GM19467 (cell line): ENCODE measurements around the gene SFT2D1.

Experiments used
- ATAC-seq: cut with Tn5 transposase; IDR thresholded peaks from one replicate; pipeline ENCODE4 v1.9.1; 2021; ENCODE audit warnings: mild to moderate bottlenecking, moderate library complexity; ENCODE audit not compliant: unreplicated experiment

SFT2D1 gene

GRCh38 chr6:166335378-166336302 is 6.7 kb downstream of the SFT2D1 start:
- peak; percentile 34 for ATAC-seq

GRCh38 chr6:166334878-166335277 is 7.5 kb downstream of the SFT2D1 start:
- no peak for ATAC-seq

- peak; percentile 65 for ATAC-seq
Observed at GRCh38 chr6:166333172-166333995, 9.0 kb downstream of the SFT2D1 start.

- ATAC-seq, result no peak
Observed at GRCh38 chr6:166331503-166332415, 10.6 kb downstream of the SFT2D1 start.

- ATAC-seq, result no peak
Observed at GRCh38 chr6:166330612-166331011, 11.7 kb downstream of the SFT2D1 start.

GRCh38 chr6:166325383-166326042 is 16.8 kb downstream of the SFT2D1 start:
- peak; percentile 85 for ATAC-seq

- no peak for ATAC-seq
Observed at GRCh38 chr6:166323395-166323794, 18.9 kb downstream of the SFT2D1 start.

GRCh38 chr6:166318649-166319600 is 23.4 kb downstream of the SFT2D1 start:
- ATAC-seq, result no peak

- no peak for ATAC-seq
Observed at GRCh38 chr6:166318227-166318626, 24.1 kb downstream of the SFT2D1 start.

GRCh38 chr6:166317261-166318212 is 24.8 kb downstream of the SFT2D1 start:
- no peak for ATAC-seq

- ATAC-seq, result no peak
Observed at GRCh38 chr6:166315436-166315835, 26.9 kb downstream of the SFT2D1 start.

- ATAC-seq, result no peak
Observed at GRCh38 chr6:166314454-166314853, 27.9 kb downstream of the SFT2D1 start.

- peak; percentile 53 for ATAC-seq
Observed at GRCh38 chr6:166313255-166314070, 28.9 kb downstream of the SFT2D1 start.

- ATAC-seq, result no peak
Observed at GRCh38 chr6:166312832-166313231, 29.5 kb downstream of the SFT2D1 start.

- no peak for ATAC-seq
Observed at GRCh38 chr6:166310634-166311033, 31.7 kb downstream of the SFT2D1 start.

GRCh38 chr6:166309977-166310376 is 32.4 kb downstream of the SFT2D1 start:
- no peak for ATAC-seq
